Measurements from ENCODE around the gene IFTAP.
"Not testable (repeated sequence)": the region's sequence is repeated elsewhere in the genome, so short reads cannot be mapped to it uniquely, and the experiment has no call there.

Gene IFTAP

DNA sequence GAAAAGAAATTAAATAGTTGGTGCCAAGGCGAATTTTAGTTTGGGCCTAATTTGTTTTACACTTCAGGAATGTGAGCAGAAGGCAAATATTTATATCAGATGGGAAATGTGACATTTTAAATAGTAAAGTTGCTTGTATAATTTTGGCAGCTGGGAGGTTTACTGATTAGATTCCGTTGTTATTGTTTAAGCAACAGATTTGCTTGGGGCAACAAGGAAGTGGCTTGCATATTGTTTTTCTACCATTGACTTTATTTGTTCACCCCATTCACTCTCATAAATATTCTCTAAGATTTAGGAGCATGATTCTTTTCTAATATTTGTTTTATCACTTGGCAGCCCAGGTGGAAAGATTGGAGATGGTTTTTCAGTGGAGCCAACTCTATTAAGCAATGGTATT is 44.3 kb downstream of the IFTAP start:
- no peak for DNase-seq (ENCODE audit: low read depth)

DNA sequence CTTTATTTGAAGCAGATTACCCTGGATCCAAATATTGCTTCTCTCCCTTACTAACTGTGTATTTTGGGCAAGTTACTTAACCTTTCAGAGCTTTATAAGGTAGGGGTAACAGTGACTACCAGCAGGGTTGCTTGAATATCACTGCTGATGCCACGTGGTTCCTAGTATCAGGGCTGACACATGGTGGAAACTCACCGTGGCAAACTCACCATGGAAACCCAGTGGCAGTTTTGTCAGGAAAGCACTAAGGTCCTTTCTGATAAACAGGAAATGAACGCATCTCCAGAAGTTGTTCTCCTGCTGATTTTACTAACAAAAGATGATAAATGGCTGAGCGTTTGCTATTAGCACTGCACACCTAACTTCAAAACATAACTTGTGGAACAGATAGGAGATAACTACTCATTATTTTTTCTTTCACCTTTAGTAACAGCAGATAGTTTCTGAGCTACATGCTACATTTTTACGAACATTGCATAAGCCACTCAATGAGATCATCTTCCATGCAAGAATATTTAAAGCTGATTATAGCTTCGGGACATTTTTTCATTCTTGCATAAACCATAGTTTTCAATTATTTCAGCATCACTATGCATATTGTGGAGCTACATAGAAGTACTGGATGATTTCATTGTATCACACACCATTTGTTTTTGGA is 63.4 kb downstream of the IFTAP start:
- no peak for DNase-seq (ENCODE audit: low read depth)

DNA sequence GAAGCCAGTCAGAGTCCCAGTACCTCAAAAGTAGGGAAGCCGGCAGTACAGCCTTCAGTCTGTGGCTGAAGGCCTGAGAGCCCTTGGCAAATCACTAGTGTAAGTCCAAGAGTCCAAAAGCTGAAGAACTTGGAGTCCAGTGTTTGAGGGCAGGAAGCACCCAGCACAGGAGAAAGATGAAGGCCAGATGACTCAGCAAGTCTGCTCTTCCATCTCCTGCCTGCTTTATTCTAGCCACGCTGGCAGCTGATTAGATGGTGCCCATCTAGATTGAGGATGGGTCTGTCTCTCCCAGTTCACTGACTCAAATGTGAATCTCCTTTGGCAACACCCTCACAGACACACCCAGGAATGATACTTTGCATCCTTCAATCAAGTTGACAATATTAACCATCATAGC is 67.1 kb downstream of the IFTAP start:
- not testable (repeated sequence) for DNase-seq (ENCODE audit: low read depth)

DNA sequence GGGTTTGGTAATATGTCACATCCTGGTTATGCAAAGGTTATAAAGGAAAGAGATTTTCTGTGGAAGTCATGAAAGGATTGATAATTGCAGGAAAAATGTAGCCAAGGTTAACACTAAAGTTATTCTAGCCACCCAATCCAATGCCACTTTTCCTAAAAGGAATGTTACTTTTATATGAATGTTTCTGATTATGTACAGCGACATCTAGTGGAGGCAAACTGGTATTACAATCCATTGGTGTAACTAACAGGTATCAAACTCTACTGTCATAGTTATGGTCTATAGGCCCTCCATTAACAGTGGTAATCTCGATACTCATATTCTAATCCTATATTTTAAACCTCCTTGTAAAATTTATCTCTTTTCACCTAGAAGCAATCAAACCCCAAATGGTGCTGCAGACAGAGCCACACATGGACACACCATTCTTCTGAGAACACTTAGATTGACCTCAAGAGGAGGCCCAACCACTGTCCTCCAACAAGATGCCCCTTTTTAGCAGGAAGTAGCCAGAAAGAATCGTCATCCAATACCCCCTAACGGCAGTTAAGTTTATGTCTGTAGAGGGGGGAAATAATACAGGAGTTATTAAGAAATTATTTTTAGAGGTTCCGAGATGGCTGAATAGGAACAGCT is 78.6 kb downstream of the IFTAP start:
- DNase-seq (ENCODE audit: low read depth) = no peak

DNA sequence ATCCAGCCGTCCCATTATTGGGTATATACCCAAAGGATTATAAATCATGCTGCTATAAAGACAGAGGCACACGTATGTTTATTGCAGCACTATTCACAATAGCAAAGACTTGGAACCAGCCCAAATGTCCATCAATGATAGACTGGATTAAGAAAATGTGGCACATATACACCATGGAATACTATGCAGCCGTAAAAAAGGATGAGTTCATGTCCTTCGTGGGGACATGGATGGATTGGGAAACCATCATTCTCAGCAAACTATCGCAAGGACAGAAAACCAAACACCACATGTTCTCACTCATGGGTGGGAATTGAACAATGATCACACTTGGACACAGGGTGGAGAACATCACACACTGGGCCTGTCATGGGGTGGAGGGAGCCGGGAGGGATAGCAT is 85.2 kb downstream of the IFTAP start:
- not testable (repeated sequence) for DNase-seq (ENCODE audit: low read depth)

DNA sequence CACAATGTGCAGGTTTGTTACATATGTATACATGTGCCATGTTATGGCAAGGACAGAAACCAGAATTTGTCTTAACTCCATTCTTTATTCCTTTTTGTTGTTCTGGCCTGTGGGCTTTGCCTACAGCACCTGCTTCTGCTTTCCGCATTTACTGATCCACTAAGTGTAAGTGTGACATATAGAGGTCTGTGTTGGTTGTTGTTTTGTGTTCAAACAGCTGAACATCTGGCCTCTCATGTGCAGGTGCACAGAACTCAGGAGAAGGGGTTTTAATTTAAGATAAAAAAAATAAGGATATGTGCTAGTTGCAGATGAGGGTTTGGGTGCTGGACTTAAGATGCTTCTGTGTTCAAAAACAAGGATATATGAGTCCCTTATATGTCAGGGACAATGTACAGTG is 89.5 kb downstream of the IFTAP start:
- no peak for DNase-seq (ENCODE audit: low read depth)

DNA sequence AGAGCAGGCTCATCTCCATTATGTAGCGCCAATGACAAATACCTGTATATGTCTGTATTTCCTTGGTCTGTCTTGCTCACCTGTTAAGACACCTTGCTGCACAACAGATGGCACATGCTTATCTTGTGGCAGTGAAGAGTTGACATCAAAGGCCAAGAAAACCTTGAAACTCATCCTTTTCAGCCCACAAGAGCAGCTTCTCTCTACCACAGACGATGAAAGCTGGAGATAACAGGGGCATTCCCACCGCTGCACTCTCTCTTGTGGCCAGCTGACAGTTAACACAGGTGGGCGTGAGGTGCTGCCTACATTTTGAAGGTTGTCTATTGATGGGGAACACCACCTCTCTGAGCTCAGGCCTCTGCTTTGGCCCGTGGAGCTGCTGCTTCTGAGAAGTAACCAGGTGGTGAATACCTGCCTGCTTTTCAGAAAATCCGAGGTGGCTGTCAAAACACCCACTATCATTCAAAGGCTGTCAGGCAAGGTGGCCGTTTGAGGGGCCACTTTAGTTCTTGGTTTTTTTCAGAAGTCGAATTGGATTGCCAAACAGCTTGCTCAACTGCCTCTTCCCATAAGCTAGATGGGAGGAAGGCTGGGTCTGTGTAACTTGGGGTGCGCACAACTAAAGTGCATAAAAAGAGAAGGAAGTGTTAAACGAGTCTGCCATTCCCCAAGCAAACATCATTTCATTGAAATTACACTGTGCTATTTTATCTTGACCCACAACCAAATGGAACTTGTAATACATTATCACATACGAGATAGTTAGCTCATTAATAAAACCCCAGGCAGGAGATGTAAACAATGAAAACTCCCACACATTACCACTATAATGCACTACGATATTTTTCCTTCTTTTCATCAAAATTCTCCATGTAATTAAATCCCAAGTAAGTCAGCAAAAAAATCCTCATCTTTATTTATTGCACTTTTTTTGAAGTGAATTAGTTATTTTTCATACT is 90.8 kb downstream of the IFTAP start:
- DNase-seq (ENCODE audit: low read depth) = no peak

DNA sequence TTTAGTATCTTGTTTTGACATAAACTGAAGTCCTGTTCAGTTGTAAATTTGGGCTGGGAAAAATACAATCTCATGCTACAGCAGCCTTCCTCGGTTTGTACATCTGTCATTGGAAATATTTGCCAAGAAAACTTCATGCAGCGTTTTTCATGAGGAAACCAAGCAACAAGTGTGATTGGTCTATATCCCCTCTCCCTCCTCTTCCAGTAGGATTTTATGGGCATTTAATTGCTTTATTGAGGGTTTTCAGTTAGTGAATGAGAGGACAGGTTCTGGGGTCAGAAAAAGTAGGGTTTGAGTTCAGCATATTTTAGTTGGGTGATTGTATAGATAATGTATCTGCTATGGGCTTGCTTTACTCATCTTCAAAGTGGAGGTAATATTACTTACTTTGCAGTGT is 93.8 kb downstream of the IFTAP start:
- DNase-seq (ENCODE audit: low read depth) = no peak

DNA sequence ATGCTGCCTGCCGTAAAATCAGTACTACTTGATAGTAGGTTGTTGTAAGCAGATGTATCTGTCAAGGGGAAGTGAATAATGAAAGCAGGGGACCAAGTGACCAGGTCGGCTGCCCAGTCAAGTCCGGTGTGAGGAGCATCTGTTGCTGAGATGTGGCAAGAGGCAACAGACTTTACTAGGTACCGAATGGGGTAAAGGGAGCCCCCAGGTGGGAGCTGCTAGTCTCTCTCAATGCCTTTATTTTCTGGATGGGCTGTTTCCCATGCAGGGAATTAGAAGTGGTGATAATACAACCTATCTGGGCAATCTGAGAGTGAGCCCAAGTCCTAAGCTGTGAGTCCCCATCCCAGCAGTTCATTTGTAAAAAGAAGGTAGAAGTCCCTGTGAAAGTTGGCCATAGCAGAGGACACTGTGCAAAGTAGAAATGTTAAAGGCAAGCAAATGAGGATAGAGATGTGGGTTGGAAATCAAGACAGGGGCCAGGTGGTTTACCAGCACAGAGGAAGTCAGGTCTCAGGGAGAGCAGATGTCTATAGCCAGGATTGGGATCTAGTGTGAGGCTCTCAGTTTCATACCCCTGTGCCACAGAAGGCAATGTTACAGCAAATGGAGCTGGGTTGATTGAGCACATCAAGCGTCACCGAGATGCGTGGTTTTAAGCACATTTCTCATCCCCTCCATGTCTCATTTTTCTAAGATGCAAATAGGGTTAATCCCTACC is 94.4 kb downstream of the IFTAP start:
- DNase-seq (ENCODE audit: low read depth) = no peak

DNA sequence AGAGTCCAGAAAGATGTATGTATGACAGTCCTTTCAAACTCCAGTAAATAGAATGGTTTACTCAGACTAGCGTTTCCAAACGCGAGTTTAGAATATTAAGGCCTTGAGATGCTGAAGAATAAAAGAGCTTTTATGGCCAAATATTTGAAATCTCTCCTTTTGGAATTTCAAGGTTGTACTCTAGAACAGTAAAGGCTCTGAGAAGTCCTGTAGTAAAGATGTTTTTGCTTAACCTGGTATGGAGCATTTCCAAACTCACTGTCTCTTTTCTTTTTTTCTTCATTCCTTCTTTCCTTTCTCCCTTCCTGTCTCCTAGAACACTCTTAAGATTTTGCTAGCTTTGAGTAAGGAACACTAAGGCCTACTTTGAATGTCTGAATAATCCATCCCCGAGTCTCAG is 95.1 kb downstream of the IFTAP start:
- no peak for DNase-seq (ENCODE audit: low read depth)

DNA sequence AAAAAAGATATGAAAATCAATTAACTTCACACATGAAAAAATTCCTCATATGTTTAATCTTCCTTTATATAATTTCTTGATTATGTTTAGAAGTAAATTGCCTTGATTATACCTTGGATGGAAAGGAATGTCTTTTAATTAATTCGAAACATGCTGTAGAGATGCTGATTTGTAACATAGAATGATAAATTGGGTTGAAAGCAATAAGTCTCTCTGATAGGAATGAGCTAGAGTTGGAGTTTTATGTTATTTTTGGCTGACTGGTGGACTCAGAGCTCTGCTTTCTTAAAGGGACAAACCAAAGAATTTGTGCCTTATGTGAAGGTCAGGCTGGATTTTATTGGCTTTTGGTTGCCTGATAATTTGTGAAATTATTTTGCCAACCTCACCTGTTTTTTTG is 98.4 kb downstream of the IFTAP start:
- no peak for DNase-seq (ENCODE audit: low read depth)

DNA sequence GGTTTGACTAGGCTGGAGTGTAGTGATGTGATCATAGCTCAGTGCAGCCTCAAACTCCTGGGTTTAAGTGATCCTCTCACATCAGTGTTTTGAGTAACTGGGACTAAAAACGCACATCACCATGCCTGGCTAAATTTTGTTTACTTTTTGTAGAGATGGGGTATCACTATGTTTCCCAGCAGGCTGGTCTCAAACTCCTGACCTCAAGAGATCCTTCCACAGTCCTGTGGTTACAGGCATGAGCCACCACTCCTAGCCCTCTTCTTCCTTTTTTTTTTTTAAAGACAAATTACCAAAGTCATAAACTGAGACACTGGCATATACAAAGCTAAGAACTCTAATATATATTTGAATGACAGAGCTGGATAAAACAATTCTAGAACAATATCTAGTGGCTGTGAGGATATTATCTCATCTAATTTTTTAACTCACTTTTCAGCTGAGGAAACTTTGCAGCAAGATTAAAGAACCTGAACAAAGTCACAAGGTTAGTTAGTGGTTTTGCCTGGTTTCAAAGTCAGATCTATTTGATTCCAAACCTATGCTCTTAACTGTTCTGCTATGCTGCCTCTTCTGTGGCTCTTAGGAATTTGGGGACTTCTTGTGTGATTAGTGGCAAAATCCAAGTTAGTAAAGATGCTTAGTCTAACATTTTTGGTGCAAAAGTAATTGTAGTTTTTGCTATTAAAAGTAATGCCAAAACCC is 99.0 kb downstream of the IFTAP start:
- no peak for DNase-seq (ENCODE audit: low read depth)

DNA sequence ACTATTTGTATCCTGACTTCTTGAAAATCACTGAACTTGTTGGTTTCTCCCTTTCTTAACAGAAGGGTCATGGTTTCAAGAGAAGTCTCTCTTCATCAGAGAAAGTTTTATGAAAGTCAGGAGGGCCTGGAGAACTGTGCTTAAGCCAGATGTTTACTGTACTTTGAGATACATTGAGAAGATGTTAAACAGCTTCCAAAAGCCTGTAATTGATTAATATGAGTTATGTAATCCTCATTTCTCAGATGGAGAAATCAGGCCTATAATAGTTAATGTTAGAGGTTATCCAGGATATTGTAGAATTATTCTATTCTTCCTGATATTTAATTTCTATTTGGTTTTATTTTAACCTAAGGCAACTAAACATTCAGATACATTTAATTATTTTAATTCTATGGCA is 100.8 kb downstream of the IFTAP start:
- no peak for DNase-seq (ENCODE audit: low read depth)

DNA sequence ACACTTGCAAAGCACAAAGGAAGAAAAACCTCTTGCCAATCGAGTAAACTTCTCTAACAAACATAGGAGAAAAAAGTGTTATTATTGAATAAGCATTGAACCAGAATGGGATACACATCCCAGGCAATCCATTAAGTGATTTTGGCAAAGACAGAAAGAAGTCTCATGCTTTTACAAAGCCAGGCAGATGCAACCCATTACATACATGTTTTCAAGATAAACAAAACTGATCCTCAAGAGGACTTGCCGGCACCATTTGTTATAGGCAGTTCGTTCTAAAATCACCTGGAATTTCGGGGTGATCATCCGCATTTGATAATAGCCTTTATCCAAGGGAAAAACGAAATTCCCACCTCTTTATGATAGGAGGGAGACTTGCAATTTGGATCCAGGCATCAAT is 101.3 kb downstream of the IFTAP start:
- no peak for DNase-seq (ENCODE audit: low read depth)

DNA sequence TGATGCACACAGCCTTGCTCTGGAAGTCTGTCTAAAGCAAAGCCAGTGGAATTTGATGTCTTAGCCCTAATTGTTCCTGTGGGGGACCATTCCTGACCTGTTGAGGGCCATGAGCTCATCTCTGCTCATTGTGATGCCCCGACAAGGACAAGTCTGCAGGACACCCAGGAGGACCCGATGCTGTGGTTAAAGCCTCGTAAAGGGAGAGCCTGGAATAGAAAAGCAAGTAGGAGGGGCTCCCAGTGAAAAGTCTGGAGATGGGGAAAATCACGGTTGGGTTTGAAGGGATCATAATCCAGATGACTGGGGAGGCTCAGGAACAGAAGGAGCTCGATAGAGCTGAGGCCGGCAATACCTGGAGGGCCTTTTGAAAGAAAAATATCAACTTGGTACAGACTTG is 102.2 kb downstream of the IFTAP start:
- DNase-seq (ENCODE audit: low read depth) = no peak

DNA sequence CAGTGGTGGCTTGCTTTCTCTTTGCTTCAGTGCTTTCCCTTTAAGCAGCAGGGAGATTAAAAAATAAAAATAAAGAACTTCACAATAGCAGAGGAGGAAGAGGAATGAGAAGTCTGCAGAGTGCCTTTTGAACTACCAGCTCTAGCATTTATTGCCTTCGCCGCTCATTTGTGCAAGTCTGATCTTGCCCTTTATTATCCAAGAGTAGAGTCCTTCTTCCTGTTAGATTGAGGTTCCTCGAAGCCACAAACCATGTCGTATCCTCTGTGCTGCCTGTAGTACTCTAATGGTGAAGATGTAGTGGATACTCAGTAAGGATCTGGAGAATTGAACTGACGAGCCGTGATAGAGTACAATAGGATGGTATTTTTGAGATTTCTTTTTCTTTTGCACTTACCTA is 105.0 kb downstream of the IFTAP start:
- no peak for DNase-seq (ENCODE audit: low read depth)

DNA sequence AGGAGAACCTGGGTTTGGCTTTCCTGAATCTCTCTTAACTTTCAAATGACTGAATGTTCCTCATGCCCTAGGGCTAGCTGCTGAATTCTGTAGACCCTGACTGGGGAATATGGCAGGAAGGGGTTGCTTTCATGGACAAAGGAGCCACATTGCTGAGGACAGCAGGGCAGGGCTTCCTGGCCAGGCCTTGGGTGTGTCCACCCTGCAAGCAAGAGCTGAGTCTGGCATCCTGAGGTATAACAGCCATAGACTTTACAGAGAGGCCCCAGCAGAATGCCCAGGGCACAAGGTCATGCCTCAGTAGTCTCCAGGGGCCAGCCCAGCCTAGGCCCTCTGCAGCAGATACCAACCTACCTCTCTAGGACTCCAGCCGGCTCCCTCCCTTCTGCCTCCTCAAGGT is 105.9 kb downstream of the IFTAP start:
- no peak for DNase-seq (ENCODE audit: low read depth)

DNA sequence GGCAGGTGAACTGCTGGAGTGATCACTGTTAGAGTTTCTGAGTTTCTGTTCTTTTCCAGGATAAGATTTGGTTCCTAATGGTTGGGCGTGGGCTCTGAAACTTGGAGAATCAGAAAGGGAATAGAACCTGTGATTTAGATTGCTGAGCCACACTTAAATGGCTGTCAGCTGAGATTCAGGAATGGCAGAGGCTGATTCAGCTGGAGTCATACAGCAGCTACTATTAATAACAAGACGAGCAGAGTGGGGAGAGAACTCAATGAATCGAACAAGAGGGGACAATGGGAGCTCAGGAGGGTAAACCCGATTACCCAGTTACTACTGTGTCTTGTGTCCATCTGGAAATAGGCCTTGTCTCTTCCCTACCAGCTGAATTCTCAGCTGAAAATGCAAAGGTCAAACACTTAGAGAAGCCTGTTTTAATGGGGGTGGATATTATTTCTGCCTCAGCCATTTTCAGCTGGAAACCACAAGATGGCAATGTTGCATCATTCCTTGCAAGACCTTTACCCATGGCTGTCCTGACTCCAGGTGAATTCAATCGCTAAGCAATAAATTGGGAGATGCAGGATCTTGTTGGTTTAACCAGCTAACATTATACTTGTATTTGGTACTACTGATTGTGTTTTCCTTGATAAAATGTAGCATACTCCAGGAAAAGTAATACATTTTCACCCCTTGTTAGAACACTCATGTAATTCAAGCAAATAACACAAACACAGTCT is 108.2 kb downstream of the IFTAP start:
- DNase-seq (ENCODE audit: low read depth) = no peak

DNA sequence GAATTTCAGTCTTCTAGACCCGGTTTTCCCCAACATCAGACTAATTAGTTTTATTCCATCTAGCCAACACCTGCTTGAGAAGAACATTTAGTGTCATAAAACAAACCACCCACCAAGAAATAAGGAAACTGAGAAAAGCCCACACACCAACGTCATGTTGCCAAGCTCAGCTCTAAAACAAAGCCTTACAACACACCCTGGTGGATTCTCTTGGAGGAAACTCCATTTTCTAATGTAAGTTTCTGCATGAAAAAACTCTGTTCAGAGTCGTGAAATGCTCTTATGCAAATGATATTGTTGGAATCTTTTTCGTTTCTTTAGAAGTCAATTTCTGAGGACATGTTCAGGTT is 108.7 kb downstream of the IFTAP start:
- no peak for DNase-seq (ENCODE audit: low read depth)
